ENCODE results near the gene MAT1A. TPM values are rescaled to one million over a fixed set of nuclear protein-coding genes. Genes with fewer than 3 reads are reported as not detected.

Gene MAT1A
- total and polyA plus RNA-seq, 4 donors: 179 to 759 (median 494) TPM

DNA sequence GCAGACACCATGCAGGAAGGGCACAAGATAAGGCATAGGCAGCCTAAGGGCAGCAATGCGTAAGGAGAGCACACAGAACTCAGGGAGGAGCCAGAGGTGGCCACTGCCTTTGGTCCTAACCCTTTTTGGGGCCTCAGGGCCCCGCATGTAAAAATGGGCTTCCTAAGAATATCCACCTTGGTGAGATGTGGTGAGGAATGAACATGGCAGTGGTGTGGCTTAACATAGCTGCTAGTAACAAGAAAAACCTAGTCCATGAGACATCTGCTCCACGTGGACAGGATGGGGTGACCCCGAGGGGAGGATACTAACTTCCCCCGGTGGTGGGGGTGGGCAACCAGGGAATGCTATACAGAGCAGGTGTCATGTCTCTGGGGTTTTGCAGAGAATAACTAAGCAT, 18.0 kb downstream of the MAT1A start:
- 84% methylated on average over 5 of the region's 5 CpGs for whole genome bisulfite sequencing
- Histone ChIP-seq H3K36me3 (ENCODE audit: control insufficient read depth in 4 of 4, insufficient read depth in 3 of 4, low read depth in 1 of 4, low read length in 3 of 4) (peaks cover 9 to 41% (median 32%) of the 10 kb centered on the region in 4 donors), H3K27ac (ENCODE audit: low read depth in 1 of 2, low read length in 2 of 2) (peak overlapping the region; percentile 47 to 80), H3K4me1 (ENCODE audit: control insufficient read depth in 4 of 4, insufficient read depth in 4 of 4, low read length in 3 of 4) (peaks cover 11 to 39% (median 21%) of the 10 kb centered on the region in 4 donors), H3K9me3 (ENCODE audit: control insufficient read depth in 4 of 4, low read length in 3 of 4) (no peaks in the 10 kb centered on the region), H3K9ac (ENCODE audit: low read depth in 1 of 2, low read length in 2 of 2) (no peak overlapping the region), H3K4me3 (ENCODE audit: low read depth in 1 of 3, low read length in 3 of 3) (no peak overlapping the region), H3K27me3 (ENCODE audit: control insufficient read depth in 4 of 4, insufficient read depth in 4 of 4, low read length in 3 of 4) (no peaks in the 10 kb centered on the region)
- TF ChIP-seq RXRA (IDR thresholded peaks at IDR 0.05): no peak
- TF ChIP-seq, protein P1, sequence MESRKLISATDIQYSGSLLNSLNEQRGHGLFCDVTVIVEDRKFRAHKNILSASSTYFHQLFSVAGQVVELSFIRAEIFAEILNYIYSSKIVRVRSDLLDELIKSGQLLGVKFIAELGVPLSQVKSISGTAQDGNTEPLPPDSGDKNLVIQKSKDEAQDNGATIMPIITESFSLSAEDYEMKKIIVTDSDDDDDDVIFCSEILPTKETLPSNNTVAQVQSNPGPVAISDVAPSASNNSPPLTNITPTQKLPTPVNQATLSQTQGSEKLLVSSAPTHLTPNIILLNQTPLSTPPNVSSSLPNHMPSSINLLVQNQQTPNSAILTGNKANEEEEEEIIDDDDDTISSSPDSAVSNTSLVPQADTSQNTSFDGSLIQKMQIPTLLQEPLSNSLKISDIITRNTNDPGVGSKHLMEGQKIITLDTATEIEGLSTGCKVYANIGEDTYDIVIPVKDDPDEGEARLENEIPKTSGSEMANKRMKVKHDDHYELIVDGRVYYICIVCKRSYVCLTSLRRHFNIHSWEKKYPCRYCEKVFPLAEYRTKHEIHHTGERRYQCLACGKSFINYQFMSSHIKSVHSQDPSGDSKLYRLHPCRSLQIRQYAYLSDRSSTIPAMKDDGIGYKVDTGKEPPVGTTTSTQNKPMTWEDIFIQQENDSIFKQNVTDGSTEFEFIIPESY (IDR thresholded peaks at IDR 0.05): no peak
- TF ChIP-seq SP1 (IDR thresholded peaks at IDR 0.05): no peak
- TF ChIP-seq GABPA (IDR thresholded peaks at IDR 0.05 in 1 of 2, conservative IDR thresholded peaks at IDR 0.05 in 1 of 2): no peak
- no peak for TF ChIP-seq JUND (IDR thresholded peaks at IDR 0.05)
- DNase-seq (ENCODE audit: low spot score): no peak

DNA sequence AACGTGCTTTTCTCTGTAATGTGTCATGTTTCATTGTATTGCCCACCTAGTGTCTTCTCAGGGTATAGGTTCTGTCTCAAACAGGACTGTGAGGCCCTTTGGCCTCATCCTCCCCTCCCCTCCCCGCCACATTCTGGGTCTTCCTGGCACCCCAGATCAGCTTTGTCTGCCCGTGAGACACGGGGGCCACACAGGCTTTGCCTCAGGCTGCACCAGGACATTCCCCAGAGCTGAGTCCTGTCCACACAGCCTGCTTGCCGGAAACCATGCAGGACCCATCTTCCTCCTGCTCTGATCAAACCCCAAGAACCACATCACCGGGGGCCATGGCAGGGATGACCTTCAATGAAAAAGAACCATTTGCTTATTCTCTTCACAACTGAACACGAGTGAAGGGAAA, 18.6 kb downstream of the MAT1A start:
- Histone ChIP-seq H3K27me3 (ENCODE audit: control insufficient read depth in 4 of 4, insufficient read depth in 4 of 4, low read length in 3 of 4) (no peaks in the 10 kb centered on the region), H3K36me3 (ENCODE audit: control insufficient read depth in 4 of 4, insufficient read depth in 3 of 4, low read depth in 1 of 4, low read length in 3 of 4) (peaks cover 9 to 36% (median 26%) of the 10 kb centered on the region in 4 donors), H3K9me3 (ENCODE audit: control insufficient read depth in 4 of 4, low read length in 3 of 4) (no peaks in the 10 kb centered on the region), H3K4me1 (ENCODE audit: control insufficient read depth in 4 of 4, insufficient read depth in 4 of 4, low read length in 3 of 4) (peaks cover 8 to 38% (median 18%) of the 10 kb centered on the region in 4 donors), H3K4me3 (ENCODE audit: low read depth in 1 of 3, low read length in 3 of 3) (no peak overlapping the region), H3K27ac (ENCODE audit: low read depth in 1 of 2, low read length in 2 of 2) (peak overlapping the region; percentile 47 to 80), H3K9ac (ENCODE audit: low read depth in 1 of 2, low read length in 2 of 2) (no peak overlapping the region)
- whole genome bisulfite sequencing: 83% methylated on average over 7 of the region's 7 CpGs
- no peak for DNase-seq (ENCODE audit: low spot score)
- TF ChIP-seq JUND (IDR thresholded peaks at IDR 0.05): peak in 1 of 2 donors; percentile 29
- no peak for TF ChIP-seq HNF4G (IDR thresholded peaks at IDR 0.05)

DNA sequence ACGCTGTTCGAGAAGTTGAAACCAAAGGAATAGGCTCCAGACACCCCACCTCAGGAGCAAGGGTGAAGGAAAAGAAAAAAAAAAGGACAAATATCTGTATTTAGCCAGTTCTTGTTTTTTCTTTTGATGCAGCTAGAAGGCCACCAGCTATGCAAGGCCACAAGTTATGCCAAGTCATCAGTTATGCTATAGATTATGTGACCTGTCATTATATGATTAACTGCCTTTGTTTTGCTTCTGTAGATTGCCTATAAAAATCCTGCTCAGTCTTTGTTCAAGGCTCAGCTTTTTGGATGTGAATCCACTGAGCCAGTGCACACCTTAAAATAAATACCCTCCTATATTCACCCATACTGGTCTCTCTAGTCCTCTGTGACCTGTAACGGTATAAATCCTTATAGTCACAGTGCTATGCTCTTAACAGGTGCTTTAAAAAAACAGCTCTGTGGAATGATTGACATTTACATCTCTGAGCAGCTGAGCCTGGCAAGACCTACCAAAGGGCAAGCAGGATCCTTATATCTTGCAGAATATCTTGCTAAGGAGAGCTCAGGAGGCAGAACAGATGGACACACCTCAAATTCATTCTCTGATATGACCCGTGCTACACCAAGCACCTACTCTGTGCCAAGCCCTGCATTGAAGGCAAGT, 20.4 kb downstream of the MAT1A start:
- peaks cover 8 to 20% (median 12%) of the 10 kb centered on the region in 4 donors for H3K36me3 ChIP-seq (ENCODE audit: control insufficient read depth in 4 of 4, insufficient read depth in 3 of 4, low read depth in 1 of 4, low read length in 3 of 4)
- 35% methylated on average over 4 of the region's 4 CpGs for WGBS
- H3K27ac ChIP-seq (ENCODE audit: low read depth in 1 of 2, low read length in 2 of 2): peak overlapping the region in 1 of 2 donors; percentile 31
- DNase-seq (ENCODE audit: low spot score): no peak
- no peak overlapping the region for H3K4me3 ChIP-seq (ENCODE audit: low read depth in 1 of 3, low read length in 3 of 3)
- no peaks in the 10 kb centered on the region for H3K27me3 ChIP-seq (ENCODE audit: control insufficient read depth in 4 of 4, insufficient read depth in 4 of 4, low read length in 3 of 4)
- H3K9me3 ChIP-seq (ENCODE audit: control insufficient read depth in 4 of 4, low read length in 3 of 4): no peaks in the 10 kb centered on the region
- TF ChIP-seq TAF1 (conservative IDR thresholded peaks at IDR 0.05) (no peak), FOXA2 (IDR thresholded peaks at IDR 0.05) (no peak), RAD21 (IDR thresholded peaks at IDR 0.05) (peak in 1 of 2 donors; percentile 3)
- H3K9ac ChIP-seq (ENCODE audit: low read depth in 1 of 2, low read length in 2 of 2): no peak overlapping the region
- peaks cover 2 to 20% (median 7%) of the 10 kb centered on the region in 4 donors for H3K4me1 ChIP-seq (ENCODE audit: control insufficient read depth in 4 of 4, insufficient read depth in 4 of 4, low read length in 3 of 4)

DNA sequence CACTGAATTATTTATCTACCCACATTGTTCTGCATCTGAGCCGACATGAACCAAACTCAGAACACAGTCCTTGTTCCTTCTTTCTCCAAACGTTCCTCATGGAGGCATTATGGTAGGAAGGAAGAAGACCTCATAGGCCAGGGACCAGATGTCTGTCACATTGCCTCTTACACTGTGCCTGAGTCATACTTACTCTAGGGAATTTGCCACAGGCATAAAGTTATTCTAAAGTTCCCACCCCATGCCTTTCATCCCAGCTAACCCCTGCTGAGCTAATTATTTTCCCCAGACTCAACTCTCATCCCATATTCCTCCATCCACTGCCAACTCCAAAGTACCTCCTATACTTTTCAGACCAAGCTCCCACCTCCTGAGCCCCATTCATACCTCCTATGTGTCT, 21.2 kb downstream of the MAT1A start:
- 48% methylated on average over 2 of the region's 2 CpGs for WGBS
- DNase-seq (ENCODE audit: low spot score): no peak
- H3K9ac ChIP-seq (ENCODE audit: low read depth in 1 of 2, low read length in 2 of 2): no peak overlapping the region

More for the DNA sequence above, 21.2 kb downstream of the MAT1A start:
- Histone ChIP-seq H3K9me3 (ENCODE audit: control insufficient read depth in 4 of 4, low read length in 3 of 4) (no peaks in the 10 kb centered on the region), H3K27ac (ENCODE audit: low read depth in 1 of 2, low read length in 2 of 2) (peak overlapping the region; percentile 6 to 43), H3K4me3 (ENCODE audit: low read depth in 1 of 3, low read length in 3 of 3) (no peak overlapping the region), H3K36me3 (ENCODE audit: control insufficient read depth in 4 of 4, insufficient read depth in 3 of 4, low read depth in 1 of 4, low read length in 3 of 4) (peaks cover 3 to 16% (median 9%) of the 10 kb centered on the region in 4 donors), H3K4me1 (ENCODE audit: control insufficient read depth in 4 of 4, insufficient read depth in 4 of 4, low read length in 3 of 4) (peaks cover 0 to 14% (median 2%) of the 10 kb centered on the region in 4 donors), H3K27me3 (ENCODE audit: control insufficient read depth in 4 of 4, insufficient read depth in 4 of 4, low read length in 3 of 4) (no peaks in the 10 kb centered on the region)
- TF ChIP-seq NR2F2 (IDR thresholded peaks at IDR 0.05): no peak
- no peak for TF ChIP-seq EGR1 (IDR thresholded peaks at IDR 0.05; ENCODE audit: low read depth in 2 of 2)
- no peak for TF ChIP-seq YY1 (IDR thresholded peaks at IDR 0.05)
- TF ChIP-seq, protein P2, sequence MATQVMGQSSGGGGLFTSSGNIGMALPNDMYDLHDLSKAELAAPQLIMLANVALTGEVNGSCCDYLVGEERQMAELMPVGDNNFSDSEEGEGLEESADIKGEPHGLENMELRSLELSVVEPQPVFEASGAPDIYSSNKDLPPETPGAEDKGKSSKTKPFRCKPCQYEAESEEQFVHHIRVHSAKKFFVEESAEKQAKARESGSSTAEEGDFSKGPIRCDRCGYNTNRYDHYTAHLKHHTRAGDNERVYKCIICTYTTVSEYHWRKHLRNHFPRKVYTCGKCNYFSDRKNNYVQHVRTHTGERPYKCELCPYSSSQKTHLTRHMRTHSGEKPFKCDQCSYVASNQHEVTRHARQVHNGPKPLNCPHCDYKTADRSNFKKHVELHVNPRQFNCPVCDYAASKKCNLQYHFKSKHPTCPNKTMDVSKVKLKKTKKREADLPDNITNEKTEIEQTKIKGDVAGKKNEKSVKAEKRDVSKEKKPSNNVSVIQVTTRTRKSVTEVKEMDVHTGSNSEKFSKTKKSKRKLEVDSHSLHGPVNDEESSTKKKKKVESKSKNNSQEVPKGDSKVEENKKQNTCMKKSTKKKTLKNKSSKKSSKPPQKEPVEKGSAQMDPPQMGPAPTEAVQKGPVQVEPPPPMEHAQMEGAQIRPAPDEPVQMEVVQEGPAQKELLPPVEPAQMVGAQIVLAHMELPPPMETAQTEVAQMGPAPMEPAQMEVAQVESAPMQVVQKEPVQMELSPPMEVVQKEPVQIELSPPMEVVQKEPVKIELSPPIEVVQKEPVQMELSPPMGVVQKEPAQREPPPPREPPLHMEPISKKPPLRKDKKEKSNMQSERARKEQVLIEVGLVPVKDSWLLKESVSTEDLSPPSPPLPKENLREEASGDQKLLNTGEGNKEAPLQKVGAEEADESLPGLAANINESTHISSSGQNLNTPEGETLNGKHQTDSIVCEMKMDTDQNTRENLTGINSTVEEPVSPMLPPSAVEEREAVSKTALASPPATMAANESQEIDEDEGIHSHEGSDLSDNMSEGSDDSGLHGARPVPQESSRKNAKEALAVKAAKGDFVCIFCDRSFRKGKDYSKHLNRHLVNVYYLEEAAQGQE (IDR thresholded peaks at IDR 0.05): no peak
- no peak for TF ChIP-seq HNF4G (IDR thresholded peaks at IDR 0.05)
- no peak for TF ChIP-seq FOXA2 (IDR thresholded peaks at IDR 0.05)
- TF ChIP-seq SP1 (IDR thresholded peaks at IDR 0.05): no peak
- TF ChIP-seq, protein P3, sequence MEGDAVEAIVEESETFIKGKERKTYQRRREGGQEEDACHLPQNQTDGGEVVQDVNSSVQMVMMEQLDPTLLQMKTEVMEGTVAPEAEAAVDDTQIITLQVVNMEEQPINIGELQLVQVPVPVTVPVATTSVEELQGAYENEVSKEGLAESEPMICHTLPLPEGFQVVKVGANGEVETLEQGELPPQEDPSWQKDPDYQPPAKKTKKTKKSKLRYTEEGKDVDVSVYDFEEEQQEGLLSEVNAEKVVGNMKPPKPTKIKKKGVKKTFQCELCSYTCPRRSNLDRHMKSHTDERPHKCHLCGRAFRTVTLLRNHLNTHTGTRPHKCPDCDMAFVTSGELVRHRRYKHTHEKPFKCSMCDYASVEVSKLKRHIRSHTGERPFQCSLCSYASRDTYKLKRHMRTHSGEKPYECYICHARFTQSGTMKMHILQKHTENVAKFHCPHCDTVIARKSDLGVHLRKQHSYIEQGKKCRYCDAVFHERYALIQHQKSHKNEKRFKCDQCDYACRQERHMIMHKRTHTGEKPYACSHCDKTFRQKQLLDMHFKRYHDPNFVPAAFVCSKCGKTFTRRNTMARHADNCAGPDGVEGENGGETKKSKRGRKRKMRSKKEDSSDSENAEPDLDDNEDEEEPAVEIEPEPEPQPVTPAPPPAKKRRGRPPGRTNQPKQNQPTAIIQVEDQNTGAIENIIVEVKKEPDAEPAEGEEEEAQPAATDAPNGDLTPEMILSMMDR (IDR thresholded peaks at IDR 0.05; ENCODE audit: low read depth, low read length, missing input control): no peak
- TF ChIP-seq, protein P4, sequence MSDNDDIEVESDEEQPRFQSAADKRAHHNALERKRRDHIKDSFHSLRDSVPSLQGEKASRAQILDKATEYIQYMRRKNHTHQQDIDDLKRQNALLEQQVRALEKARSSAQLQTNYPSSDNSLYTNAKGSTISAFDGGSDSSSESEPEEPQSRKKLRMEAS (IDR thresholded peaks at IDR 0.05): no peak
